Neural cell (in vitro differentiated cells): ENCODE results near the gene ALOX12. TPM values are rescaled to one million over a fixed set of nuclear protein-coding genes. Genes with fewer than 3 reads are reported as not detected.

Experiments
- H2AFZ ChIP-seq: fragments of 200-600, 300-800 bp; sonication (generic), shearing (Covaris generic); 2 replicates; pipeline ENCODE4 v1.6.0; 2014; ENCODE audit warnings: low read depth, mild to moderate bottlenecking, antibody characterized with exemption, low read length, moderate library complexity
- H3F3A ChIP-seq: fragments of 200-600 bp; shearing (Covaris generic); 2 replicates; pipeline ENCODE4 v1.6.1; 2016; ENCODE audit warnings: mild to moderate bottlenecking, moderate library complexity, mixed read lengths, antibody characterized with exemption, low read length; ENCODE audit not compliant: insufficient read depth, poor library complexity, severe bottlenecking
- H3K27ac ChIP-seq: fragments of 200-600, 300-800 bp; sonication (generic), shearing (Covaris generic); 2 replicates; pipeline ENCODE4 v1.5.1; 2014; ENCODE audit warnings: mild to moderate bottlenecking, low read length, moderate library complexity
- H3K27me3 ChIP-seq: fragments of 300-800, 200-600 bp; sonication (generic), shearing (Covaris generic); 2 replicates; pipeline ENCODE4 v1.6.0; 2014; ENCODE audit warnings: mild to moderate bottlenecking, low read depth, low read length, moderate library complexity; ENCODE audit not compliant: insufficient read depth
- H3K36me3 ChIP-seq: fragments of 300-800, 200-600 bp; sonication (generic), shearing (Covaris generic); 2 replicates; pipeline ENCODE4 v1.5.1; 2014; ENCODE audit warnings: mild to moderate bottlenecking, antibody characterized with exemption, low read length, moderate library complexity; ENCODE audit not compliant: insufficient read depth
- H3K4me2 ChIP-seq: fragments of 300-800, 200-600 bp; sonication (generic), shearing (Covaris generic); 2 replicates; pipeline ENCODE4 v1.6.0; 2014; ENCODE audit warnings: mild to moderate bottlenecking, low read length
- H3K4me3 ChIP-seq: fragments of 300-800, 200-600 bp; sonication (generic), shearing (Covaris generic); 2 replicates; pipeline ENCODE4 v1.5.1; 2014; ENCODE audit warnings: mild to moderate bottlenecking, low read length, moderate library complexity
- H3K79me2 ChIP-seq: fragments of 200-600 bp; shearing (Covaris generic); replicated peaks from 2 replicates; pipeline ENCODE4 v1.6.0; 2014; ENCODE audit warnings: mild to moderate bottlenecking, low read length, moderate library complexity; ENCODE audit not compliant: insufficient read depth
- H3K9ac ChIP-seq: fragments of 300-800, 200-600 bp; sonication (generic), shearing (Covaris generic); 2 replicates; pipeline ENCODE4 v1.6.1; 2016; ENCODE audit warnings: mild to moderate bottlenecking, low read length, mixed read lengths
- H3K9me2 ChIP-seq: fragments of 200-600 bp; shearing (Covaris generic); 2 replicates; pipeline ENCODE4 v1.6.1; 2016; ENCODE audit warnings: mild to moderate bottlenecking, low read length, mixed read lengths; ENCODE audit not compliant: insufficient read depth
- H3K9me3 ChIP-seq: fragments of 200-600, 300-800 bp; sonication (generic), shearing (Covaris generic); 2 replicates; pipeline ENCODE4 v1.6.1; 2016; ENCODE audit warnings: mild to moderate bottlenecking, mixed run types, low read length, moderate library complexity, mixed read lengths
- H4K20me1 ChIP-seq: fragments of 200-600 bp; shearing (Covaris generic); 2 replicates; pipeline ENCODE4 v1.6.1; 2016; ENCODE audit warnings: mild to moderate bottlenecking, mixed run types; ENCODE audit not compliant: insufficient read depth
- EP300 ChIP-seq: fragments of 450-650 bp; conservative IDR thresholded peaks from 2 replicates; pipeline ENCODE4 v1.6.1; 2014; ENCODE audit warnings: antibody characterized with exemption, mild to moderate bottlenecking, moderate library complexity; ENCODE audit not compliant: poor library complexity, severe bottlenecking
- EZH2 ChIP-seq: fragments of 200-600, 300-800 bp; shearing (Covaris generic), sonication (generic); IDR thresholded peaks from 2 replicates; pipeline ENCODE4 v1.6.1; 2014; ENCODE audit warnings: antibody characterized with exemption, low read length, borderline replicate concordance, mild to moderate bottlenecking; ENCODE audit not compliant: insufficient read depth, poor library complexity, severe bottlenecking
- MXI1 ChIP-seq: fragments of 450-650 bp; conservative IDR thresholded peaks from 2 replicates; pipeline ENCODE4 v1.6.1; 2014; ENCODE audit warnings: antibody characterized with exemption, mild to moderate bottlenecking; ENCODE audit not compliant: poor library complexity, severe bottlenecking
- POLR2AphosphoS5 ChIP-seq: IDR thresholded peaks from 2 replicates; pipeline ENCODE4 v1.6.1; 2012
- RAD21 ChIP-seq: fragments of 450-650 bp; conservative IDR thresholded peaks from 2 replicates; pipeline ENCODE4 v1.6.1; 2014; ENCODE audit warnings: antibody characterized with exemption, mild to moderate bottlenecking, moderate library complexity
- REST ChIP-seq: IDR thresholded peaks from 2 replicates; pipeline ENCODE4 v1.6.1; 2012; ENCODE audit warnings: borderline replicate concordance
- SMC3 ChIP-seq: fragments of 450-650 bp; conservative IDR thresholded peaks from 2 replicates; pipeline ENCODE4 v1.6.1; 2014; ENCODE audit warnings: antibody characterized with exemption, mild to moderate bottlenecking, moderate library complexity; ENCODE audit not compliant: poor library complexity
- TAF1 ChIP-seq: IDR thresholded peaks from 2 replicates; pipeline ENCODE4 v1.6.1; 2012; ENCODE audit warnings: low read depth
- polyA plus RNA-seq: library from polyadenylated mRNA; depleted of rRNA; stranded (reverse); fragments of >200 nt; gene quantifications from 2 replicates; pipeline ENCODE4 v1.2.3, GENCODE V29; 2014
- TF ChIP-seq, protein P1 (sequence below): fragments of 450-650 bp; IDR thresholded peaks from 2 replicates; pipeline ENCODE4 v1.5.1; 2014; ENCODE audit warnings: antibody characterized with exemption, mild to moderate bottlenecking, moderate library complexity; ENCODE audit not compliant: poor library complexity, severe bottlenecking

Gene ALOX12
- polyA plus RNA-seq, 1 donor from 2014 or later, result not detected

DNA sequence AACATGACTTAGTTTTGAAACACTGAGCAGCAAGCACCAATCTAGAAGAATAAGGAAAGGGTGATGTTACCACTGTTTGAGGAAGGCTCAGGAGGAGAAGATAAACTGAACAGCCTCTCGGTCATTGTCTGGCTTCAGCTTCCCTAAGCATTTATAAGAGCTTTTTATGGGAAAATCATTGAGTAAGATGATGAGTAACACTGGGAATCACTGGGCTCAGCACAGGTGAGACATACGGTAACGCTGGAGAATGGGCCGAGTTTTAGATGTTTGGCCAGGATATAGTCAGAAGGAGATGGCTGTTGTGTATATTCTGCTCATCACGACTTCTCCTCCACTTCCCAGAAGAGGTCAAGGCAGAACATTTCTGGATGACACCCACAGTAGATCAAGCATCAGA, 42.2 kb upstream of the ALOX12 start:
- Histone ChIP-seq H3K79me2 (no peaks in the 10 kb centered on the region), H3K4me2 (no peak overlapping the region), H2AFZ (no peak overlapping the region), H3K9ac (no peak overlapping the region), H3K9me2 (no peaks in the 10 kb centered on the region), H3K27me3 (no peaks in the 10 kb centered on the region), H3K4me3 (no peak overlapping the region), H3K36me3 (no peaks in the 10 kb centered on the region), H3K9me3 (no peaks in the 10 kb centered on the region), H4K20me1 (no peaks in the 10 kb centered on the region), H3K27ac (no peak overlapping the region), H3F3A (no peaks in the 10 kb centered on the region)
- TF ChIP-seq POLR2AphosphoS5 (no peak), EZH2 (no peak), TAF1 (no peak), RAD21 (no peak), MXI1 (no peak), REST (no peak), SMC3 (no peak), EP300 (no peak)
- TF ChIP-seq, protein P1, sequence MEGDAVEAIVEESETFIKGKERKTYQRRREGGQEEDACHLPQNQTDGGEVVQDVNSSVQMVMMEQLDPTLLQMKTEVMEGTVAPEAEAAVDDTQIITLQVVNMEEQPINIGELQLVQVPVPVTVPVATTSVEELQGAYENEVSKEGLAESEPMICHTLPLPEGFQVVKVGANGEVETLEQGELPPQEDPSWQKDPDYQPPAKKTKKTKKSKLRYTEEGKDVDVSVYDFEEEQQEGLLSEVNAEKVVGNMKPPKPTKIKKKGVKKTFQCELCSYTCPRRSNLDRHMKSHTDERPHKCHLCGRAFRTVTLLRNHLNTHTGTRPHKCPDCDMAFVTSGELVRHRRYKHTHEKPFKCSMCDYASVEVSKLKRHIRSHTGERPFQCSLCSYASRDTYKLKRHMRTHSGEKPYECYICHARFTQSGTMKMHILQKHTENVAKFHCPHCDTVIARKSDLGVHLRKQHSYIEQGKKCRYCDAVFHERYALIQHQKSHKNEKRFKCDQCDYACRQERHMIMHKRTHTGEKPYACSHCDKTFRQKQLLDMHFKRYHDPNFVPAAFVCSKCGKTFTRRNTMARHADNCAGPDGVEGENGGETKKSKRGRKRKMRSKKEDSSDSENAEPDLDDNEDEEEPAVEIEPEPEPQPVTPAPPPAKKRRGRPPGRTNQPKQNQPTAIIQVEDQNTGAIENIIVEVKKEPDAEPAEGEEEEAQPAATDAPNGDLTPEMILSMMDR, result no peak

DNA sequence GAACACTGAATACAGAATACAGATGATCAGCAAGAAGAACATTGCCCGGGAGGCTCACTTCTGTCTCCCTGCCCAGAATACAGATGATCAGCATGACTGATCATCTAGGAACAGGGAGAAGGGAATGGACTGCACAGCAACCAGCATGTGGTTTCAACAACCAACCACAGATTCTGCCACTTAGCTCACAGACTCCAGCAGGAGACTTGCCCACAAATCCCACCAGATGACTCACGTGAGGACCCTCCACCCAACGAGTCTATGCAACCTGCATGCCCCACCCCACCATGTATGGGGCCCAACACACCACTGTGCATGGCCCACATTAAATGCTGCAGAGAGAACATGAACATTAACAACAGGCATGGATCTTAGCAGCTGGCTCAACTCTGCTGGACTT, 36.1 kb upstream of the ALOX12 start:
- no peak overlapping the region for H3K4me3 ChIP-seq
- no peak overlapping the region for H3K27ac ChIP-seq
- TF ChIP-seq TAF1, result no peak
- no peak for TF ChIP-seq SMC3
- no peak for TF ChIP-seq POLR2AphosphoS5
- TF ChIP-seq REST, result no peak
- TF ChIP-seq EZH2, result no peak
- no peak for TF ChIP-seq RAD21
- no peak for TF ChIP-seq EP300
- TF ChIP-seq, protein P1, result no peak
- H3K36me3 ChIP-seq, result no peaks in the 10 kb centered on the region
- peaks cover 6% of the 10 kb centered on the region for H3K9me3 ChIP-seq
- no peak overlapping the region for H2AFZ ChIP-seq
- no peaks in the 10 kb centered on the region for H3F3A ChIP-seq
- H3K79me2 ChIP-seq, result no peaks in the 10 kb centered on the region
- H3K9ac ChIP-seq, result no peak overlapping the region
- H3K27me3 ChIP-seq, result no peaks in the 10 kb centered on the region
- no peaks in the 10 kb centered on the region for H3K9me2 ChIP-seq
- H4K20me1 ChIP-seq, result no peaks in the 10 kb centered on the region
- H3K4me2 ChIP-seq, result no peak overlapping the region
